UCSD-AML1 (cell line): ENCODE results near the gene ARHGAP26.
A peak's percentile ranks its signal among the peaks of the same experiment; 100 is the strongest.

Experiments used
- DNase-seq: peaks from one replicate; lab custom pipeline; 2025; ENCODE audit not compliant: unreplicated experiment; lab: John Stamatoyannopoulos, UW

ARHGAP26 gene

DNA sequence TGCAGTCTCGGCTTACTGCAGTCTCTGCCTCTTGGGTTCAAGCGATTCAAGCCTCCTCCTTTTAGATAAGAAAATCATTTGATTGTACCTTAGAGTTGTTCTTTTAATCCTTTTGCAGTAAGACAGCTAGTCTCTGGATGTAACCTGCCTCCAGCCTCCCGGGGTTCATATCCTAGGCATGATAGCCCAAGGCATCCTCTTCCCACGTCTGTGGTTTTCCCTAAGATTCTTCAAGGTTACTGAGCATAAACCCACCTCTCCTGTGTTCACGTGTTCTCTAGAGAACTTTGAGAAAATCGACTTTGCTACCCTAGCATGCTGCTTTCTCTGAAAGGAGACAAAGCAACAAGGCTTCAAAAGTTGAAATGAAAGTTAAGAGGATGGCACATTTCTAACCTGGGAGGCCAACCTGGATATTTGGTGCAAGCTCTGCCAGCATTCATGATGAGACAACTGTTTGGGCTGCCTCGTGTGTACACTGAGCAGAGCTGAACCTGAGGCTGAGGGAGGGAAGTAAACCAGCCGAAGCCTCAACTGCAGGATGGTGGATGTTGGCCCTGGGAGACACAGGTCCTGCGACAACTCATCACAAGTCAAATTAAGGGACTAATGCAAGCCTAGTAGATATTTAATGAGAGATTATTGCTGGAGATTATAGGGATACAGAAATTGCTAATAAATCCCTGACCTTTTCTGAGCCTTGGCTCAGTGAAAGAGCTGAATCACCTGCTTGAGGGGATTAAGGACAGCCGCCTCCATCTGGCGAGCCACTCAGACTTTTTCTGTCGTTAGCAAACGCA lies 261.8 kb downstream of the ARHGAP26 start:
- no peak for DNase-seq

DNA sequence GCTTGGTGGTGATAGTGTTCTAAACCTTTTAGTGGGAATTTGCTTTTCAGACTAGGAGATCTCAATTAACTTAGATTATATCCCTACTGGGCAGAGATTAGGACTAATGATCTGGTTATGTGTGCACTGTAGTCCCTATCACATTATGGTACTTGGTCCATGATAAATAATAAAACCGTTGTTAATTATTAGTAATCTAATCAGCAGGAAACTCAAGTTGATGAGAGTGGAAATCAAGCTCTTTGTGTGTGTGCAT lies 262.3 kb downstream of the ARHGAP26 start:
- DNase-seq, result no peak

DNA sequence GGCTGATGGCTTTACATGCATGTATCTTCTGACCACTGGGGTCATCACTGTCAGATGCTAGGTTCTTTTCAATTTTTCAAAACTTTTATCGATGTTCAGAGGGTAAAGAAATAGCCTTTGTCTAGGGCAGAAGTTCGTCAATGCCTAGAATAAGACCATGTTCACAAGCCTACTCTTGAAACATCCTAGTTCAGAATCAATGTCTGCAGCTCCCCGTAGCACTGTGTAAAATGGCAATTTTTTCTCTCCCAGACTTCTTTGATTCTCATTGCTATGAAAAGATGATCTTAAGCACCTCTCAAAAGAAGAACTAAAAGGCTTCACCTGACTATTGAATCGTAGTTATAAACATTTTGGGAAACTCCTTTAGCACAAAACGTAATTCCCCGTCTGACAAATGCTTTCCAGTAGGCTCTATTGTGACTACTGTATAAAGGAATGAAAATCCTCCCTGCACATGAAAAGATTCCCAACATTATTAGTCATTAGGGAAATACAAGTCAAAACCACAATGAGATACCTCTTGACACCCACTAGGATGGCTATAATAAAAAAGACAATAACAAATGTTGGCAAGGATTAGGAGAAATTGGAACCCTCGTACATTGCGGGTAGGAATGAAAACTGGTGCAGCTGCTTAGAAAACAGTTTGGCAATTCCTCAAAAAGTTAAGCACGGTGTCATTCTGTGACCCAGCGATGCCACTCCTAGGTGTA lies 263.5 kb downstream of the ARHGAP26 start:
- DNase-seq, result no peak

DNA sequence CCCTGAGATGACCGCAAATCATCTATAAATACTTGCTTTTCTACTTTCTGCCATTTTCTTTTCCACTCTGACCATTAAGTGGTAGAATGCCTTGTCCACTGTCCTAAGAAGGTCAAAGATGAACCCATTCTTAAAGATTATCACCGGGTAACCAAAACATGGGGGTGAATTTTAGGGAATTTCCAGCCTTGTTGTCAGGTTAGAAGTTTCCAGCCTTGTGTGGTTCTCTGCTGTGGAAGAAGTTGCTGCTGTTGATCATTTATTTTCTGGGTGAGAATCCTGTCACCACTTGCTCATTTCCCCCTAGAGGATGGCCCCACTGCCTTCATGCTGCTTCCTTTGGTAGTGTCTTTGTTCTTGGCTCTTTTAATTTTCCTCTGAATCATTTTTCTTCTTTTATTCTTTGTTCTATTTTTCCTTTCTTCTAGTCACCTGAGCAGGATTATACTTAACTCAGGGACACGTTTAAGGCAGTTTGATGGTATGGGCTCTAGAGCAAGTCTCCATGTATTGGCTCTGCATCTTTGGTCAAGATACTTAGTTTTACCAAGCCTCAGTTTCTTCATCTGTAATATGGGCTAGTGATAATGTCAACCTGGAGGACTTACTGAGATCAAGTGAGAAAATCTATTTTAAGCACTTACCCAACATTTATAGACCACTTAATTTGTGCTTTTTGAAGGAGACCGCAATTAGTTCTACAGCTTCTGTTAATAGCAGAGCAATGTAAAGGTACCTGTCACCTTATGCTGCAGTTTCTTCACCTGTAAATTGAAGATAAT lies 266.2 kb downstream of the ARHGAP26 start:
- DNase-seq, result no peak

DNA sequence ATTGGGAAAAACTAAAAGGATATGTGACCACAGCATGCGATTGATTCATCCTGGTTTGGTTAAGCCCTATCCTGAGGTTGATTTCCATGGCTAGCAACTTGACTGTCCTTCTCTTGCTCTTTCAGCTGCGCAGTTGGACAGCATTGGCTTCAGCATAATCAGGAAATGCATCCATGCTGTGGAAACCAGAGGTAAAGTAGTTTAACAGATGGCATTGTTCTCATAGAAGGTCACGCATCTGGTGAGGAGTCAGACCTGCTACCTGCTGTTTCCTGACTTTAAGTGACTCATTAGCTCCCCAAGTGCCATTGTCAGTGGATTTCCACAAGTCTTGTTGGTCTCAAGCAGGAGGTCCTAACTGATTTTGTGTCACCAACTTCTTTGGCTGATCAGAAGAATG lies 266.9 kb downstream of the ARHGAP26 start:
- no peak for DNase-seq

DNA sequence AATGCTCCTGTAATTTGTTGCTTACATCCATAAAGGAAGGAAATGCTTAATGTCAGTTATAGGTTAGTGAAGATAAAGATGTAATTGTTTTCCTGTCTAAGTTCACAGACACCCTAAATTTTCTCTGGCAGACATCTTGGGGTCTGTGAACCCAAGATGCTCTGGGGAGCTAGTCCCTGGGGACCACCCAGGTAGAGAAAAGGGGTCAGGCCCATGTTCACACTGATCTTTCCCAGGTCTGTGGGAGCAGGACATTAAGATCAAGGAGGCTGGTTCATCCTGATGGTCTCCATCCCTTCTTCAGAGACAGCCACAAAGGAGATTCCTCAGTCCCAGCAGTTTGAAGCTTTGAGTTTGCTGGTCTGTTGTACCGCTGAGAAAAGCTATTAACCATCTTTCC lies 267.5 kb downstream of the ARHGAP26 start:
- DNase-seq, result no peak

DNA sequence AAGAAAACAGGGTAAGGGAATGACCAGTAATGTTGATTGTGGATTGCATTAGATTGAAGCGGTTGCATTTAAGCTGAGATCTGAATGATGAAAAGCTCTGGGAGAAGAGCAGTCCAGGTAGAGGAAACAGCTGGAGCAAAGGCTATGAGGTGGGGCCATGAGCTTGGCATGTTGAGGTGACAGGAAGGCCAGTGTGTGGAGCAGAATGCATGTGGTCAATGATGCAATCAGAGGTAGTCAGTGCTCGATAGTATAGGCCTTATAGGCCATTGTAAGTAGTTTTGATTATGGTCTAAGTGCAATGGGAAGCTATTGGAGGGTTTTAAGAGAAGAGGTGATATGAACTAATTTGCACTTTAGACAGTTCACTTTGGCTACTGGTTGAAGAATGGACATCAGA lies 270.4 kb downstream of the ARHGAP26 start:
- DNase-seq, result peak; percentile 17

DNA sequence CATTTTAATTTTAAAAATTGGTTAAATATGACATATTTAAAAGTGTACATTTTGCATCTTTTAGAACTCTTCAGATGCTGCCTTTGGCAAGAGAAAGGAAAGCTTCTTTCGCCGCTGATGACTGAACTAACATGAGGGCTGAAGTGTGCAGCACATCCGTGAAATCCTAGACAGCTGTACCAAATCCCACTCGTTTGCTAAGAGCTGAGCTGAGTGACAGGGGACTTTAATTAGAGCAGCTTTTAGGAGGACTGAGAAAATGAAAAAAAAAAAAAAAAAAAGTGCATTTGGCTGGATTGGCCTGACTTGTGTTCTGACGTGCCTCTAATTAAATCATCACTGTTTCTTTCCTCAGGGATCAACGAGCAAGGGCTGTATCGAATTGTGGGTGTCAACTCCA lies 271.3 kb downstream of the ARHGAP26 start:
- no peak for DNase-seq

DNA sequence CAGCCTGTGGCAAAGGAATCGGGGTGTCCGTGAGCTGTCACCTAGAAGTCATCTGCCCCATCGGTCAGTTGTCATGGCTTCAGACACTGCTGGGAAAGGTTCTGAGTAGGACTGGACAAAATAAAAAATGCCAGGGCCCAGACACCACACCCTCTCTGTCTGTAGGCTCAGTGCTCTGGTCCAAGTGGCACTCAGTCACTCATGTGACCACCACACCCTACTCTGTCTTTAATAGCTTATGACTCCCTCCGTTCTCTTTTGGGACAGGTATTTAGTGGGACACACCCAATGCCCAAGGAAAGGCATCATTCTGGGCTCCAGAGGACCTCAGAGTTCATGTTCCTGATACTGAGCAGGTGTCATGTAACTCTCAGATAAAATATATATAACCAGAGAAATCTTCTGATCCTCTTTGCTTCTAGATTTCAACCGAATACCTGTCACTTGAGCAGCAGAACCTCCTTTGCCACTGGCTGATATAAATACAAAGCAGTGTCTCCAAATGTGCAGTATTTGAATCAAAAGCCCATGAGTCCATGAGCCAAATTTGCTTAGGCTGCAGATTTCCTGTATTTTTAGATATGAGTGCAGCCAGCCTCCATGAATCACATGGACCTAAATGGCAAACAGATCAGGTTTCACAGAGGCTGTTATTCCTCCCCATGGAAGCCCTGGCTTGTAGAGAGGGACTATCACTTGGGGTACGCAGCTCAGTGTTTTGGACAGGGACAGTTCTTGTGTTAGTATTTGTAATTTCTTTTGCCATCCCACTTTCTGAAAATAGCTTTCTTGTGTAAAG lies 272.0 kb downstream of the ARHGAP26 start:
- DNase-seq, result no peak

DNA sequence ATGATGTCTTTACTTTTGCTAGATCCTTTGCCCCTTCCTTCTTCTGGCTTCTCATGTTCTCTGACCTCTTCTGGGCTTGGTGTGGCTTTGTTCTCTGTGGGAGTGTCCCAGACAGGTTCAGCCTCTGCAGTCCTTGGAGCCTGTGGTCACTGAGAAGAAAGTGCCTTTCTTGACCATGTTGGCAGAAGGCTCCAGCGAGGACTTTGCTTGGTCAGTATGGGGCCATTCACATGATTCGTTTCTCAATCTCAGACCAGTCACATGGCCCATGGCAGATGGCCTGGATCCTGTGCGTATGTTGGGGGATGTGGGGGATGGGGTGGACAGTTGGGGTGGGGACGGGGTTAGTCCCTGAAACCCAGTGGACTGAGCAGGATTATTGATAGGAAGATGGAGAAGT lies 274.1 kb downstream of the ARHGAP26 start:
- DNase-seq, result no peak

DNA sequence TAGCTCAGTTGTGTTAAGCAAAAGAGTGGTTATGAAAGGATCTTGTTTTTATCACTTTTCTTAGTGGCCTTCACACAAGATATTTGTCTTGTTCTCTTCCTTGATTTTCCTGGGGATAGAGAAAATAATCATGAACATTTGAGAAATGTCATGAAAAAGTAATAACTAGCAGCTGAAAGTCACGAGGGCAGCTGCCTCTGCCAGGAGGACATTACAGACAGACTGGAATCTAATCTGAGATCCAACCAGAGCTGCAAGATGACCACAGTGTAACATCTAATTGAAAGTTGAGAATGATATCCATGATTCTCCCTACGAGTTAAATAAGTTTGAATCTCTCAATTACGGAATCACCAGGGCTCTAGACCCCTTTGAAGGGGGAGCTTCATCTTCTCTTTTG lies 274.9 kb downstream of the ARHGAP26 start:
- no peak for DNase-seq

DNA sequence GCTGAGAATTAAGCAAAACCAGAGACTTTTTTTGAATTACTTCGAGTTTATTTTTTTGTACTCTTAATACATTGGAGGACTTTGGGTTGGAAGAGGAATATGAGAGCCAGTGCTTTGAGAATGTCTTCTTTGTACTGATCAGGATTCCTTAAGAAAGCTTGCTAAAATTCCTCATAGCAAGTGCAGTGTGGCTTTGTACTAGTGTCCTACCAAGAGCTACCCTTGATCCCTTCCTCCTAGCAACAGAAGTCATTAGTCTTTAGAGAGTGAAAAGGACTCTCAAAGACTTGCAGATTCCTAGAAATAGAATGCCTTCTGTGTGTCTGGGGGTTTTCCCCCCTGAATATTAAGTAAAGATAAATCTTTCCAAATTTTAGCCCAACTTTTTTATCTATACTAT lies 276.1 kb downstream of the ARHGAP26 start:
- DNase-seq, result no peak

DNA sequence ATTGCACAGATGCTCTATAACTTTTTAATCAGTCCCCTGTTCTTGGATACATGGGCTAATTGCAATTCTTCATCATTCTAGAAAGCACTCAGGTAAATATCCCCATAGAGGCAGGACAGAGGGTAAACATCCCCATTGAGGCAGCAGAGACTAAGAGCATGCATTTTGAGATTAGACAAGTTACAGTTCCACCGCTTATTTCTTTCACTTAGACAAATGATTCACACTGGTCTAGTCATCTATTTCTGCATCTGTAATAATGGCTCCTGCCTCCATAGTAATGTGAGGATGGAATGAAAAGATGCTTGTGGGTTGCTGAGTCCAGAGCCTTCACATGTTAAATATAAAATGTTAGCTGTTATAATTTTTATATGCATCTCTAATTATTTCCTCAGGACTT lies 276.9 kb downstream of the ARHGAP26 start:
- no peak for DNase-seq

DNA sequence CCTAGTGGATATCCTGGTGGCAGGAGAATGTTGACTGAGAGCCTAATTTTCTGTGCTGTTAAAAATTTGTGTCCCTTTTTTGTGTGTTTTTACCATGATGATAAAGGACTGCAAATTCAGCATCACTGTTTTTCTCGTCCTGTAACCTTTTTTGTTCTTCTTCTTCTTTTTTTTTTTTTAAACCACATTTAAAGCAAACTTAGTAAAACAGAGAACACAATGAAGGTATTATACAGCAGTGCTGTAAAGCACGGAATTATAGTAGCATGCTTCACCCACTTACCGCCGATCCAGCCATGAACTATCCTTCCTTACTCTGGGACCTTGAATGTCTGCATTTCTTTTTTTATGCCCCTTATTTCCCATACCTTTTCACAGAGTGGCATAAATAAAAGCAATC lies 280.0 kb downstream of the ARHGAP26 start:
- no peak for DNase-seq

DNA sequence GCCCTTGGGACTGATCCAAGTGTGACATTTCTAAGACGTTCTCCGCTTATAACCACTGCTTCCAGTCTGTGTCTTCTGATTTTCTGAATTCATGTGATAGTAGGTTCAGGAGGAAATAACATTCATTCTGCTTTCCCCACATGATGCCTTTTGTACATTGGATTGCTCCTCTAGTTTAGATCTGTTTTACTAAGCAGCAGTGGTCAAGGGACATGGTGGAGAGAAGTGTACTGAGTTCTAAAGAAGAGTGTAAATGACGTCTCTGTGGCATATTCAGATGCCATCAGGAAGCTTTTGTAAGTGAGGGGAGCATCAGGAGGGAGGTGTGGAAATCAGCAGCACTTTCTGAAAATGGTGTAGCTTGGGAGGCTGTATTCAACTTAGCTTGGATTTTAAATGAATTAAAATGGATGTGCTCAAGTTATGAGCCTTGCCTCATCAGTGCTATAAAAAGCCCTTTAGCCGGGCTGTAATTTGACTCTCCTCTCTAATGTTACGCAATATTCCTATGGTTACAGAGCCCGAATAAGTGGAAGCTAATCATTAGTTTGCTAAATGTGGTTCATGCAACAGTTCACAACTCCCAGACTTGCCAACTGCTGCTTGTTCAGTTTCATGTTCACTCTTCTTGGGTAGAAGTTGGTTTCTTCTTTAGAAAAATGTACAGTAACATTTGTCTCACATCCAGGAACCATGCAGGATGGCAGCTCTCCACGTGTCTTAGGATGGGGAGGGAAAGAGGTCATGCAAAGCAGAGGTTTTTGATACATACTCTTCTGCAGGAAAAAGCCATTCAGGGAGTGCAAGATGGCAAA lies 281.3 kb downstream of the ARHGAP26 start:
- DNase-seq, result no peak

DNA sequence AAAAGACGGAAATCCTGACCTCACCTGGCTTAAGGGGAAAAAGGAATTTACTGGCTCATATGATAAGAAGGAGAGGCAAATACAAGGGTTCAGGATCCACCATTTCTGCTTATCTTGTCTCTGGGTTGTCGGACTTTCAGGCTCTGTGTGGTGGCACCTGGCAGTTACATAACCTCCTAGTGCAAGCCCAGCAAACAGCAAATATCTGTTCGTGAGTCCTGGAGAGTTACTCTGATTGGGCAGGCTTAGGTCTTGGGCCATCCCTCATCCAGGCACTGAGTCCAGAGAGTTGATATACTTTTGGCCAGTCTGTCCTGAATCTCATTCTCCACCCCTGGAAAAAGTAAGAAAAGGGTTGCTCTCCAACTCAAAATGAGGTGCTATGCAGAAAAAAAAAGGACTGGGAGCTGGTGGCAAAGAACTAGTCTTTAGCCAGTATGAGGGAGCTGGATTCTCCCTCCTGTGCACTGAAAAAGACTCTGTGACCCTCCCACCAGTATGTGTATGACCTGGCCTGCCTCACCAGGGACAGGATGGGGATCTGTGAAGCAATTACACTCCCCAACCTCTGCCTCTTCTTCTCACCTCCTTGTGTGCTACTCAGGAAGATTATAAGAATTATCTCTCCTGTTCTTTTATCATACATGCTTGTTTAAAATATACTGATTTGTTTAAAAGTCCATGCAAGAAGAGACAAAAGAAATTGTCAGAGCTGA lies 282.9 kb downstream of the ARHGAP26 start:
- no peak for DNase-seq

DNA sequence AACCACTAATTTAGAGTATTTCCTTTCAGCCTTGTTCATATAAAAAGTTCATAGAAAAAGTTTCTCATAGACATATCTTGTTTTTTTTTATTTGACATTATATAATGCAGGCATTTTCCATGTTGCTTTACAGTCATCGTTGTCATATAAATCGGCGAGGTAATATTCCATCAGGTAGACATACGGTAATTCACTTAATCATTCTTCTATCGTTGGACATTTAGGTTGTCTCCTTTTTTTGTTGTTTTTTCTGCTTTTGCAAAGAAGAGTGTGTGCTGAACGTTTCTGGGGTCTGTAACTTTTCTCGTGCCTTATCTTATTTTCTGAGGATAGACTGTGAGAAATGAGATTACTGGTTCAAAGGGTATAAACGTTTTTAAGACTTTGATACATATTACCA lies 283.6 kb downstream of the ARHGAP26 start:
- DNase-seq, result no peak

DNA sequence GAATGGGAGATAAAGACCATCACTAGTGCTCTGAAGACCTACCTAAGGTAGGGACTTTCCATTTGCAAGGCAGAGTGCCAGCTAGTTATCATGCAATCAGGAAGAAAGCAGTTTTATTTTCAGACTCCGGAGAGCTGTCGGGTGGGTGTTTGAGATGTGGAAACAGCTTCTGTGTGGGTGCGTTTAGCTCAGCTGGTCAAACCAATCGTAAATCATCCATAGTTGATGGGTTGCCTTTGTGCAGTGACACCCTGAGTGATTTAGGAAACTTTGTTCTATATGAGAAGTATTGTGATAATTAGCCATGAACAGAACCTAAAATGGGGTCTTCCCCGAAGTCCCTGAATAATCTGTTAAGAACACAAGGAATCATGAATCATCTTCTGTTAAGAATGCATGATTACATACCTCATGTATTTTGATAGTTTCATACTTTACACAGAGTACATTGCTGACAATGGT lies 284.3 kb downstream of the ARHGAP26 start:
- DNase-seq, result peak; percentile 36

DNA sequence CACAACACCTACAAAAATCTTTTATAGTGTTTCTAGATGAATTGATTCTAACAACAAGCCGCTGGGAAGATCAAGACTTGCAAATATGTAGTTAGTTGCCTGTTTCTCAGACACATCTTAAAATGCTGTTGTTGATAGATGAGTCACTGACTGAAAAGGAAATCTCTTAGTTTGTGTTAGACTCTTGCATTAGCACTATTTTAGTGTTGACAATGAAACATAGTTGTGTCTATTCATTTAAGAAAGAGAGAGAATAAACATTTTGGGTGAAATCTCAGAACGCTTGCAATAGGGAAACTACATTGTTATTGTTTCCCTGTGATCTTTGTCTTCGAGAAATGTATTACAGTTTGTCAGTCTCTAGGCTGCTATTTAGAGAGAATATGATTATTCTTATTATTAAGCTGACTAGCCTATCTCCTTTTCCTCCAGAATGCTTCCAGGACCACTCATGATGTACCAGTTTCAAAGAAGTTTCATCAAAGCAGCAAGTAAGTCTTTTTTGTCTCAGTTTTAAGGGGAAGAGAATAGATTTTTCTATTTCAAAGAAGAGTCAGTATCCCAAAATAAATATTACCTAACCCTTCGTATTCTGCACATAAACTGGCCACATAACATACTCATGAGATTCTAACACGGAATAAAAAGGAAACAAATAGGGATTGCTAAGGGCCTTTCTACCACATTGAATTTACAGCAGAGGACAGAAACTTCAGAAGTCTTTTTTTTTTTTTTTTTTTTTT lies 285.6 kb downstream of the ARHGAP26 start:
- DNase-seq, result no peak
